ENCODE data around the gene ZSWIM1.
"Not testable (repeated sequence)": the region's sequence is repeated elsewhere in the genome, so short reads cannot be mapped to it uniquely, and the experiment has no call there.

The ZSWIM1 gene

GRCh38 chr20:45857114-45857881, 23.7 kb upstream of the ZSWIM1 start, which contains the start of the genes ACOT8 and ZSWIM3:
Gene ACOT8 (minus strand): TSS chr20:45857392. CDS start chr20:45857315, 77 bp downstream.
Gene ZSWIM3 (plus strand): TSS chr20:45857614. CDS start chr20:45857826, 212 bp downstream.
- DNase-seq, result peak; percentile 93

GRCh38 chr20:45857882-45858216, 23.2 kb upstream of the ZSWIM1 start:
- DNase-seq, result peak; percentile 54

GRCh38 chr20:45859916-45860315, 21.1 kb upstream of the ZSWIM1 start:
- DNase-seq, result no peak

- DNase-seq, result no peak
Observed at GRCh38 chr20:45860560-45861220, 20.3 kb upstream of the ZSWIM1 start.

- no peak for DNase-seq
Observed at GRCh38 chr20:45861221-45862075, 19.6 kb upstream of the ZSWIM1 start.

- no peak for DNase-seq
Observed at GRCh38 chr20:45863543-45864470, 17.2 kb upstream of the ZSWIM1 start.

- DNase-seq, result no peak
Observed at GRCh38 chr20:45866454-45866853, 14.6 kb upstream of the ZSWIM1 start.

- DNase-seq, result no peak
Observed at GRCh38 chr20:45867136-45867818, 13.8 kb upstream of the ZSWIM1 start.

- DNase-seq, result no peak
Observed at GRCh38 chr20:45867819-45868176, 13.2 kb upstream of the ZSWIM1 start.

- DNase-seq, result no peak
Observed at GRCh38 chr20:45872626-45873025, 8.4 kb upstream of the ZSWIM1 start.

- DNase-seq, result no peak
Observed at GRCh38 chr20:45873409-45874103, 7.5 kb upstream of the ZSWIM1 start.

GRCh38 chr20:45874104-45874481, 6.9 kb upstream of the ZSWIM1 start:
- not testable (repeated sequence) for DNase-seq

GRCh38 chr20:45874576-45874975, 6.5 kb upstream of the ZSWIM1 start:
- no peak for DNase-seq

GRCh38 chr20:45878076-45878761, 2.8 kb upstream of the ZSWIM1 start:
- no peak for DNase-seq

- no peak for DNase-seq
Observed at GRCh38 chr20:45882469-45883099, 1.6 kb downstream of the ZSWIM1 start.

GRCh38 chr20:45883100-45883469, 2.1 kb downstream of the ZSWIM1 start:
- DNase-seq, result no peak

- no peak for DNase-seq
Observed at GRCh38 chr20:45886590-45887345, 5.7 kb downstream of the ZSWIM1 start.

GRCh38 chr20:45887346-45887715, 6.3 kb downstream of the ZSWIM1 start, which contains the start of gene SPATA25:
Gene SPATA25 (minus strand): TSS chr20:45887622. CDS start chr20:45887590, 32 bp downstream.
- DNase-seq, result no peak

GRCh38 chr20:45888681-45889080, 7.7 kb downstream of the ZSWIM1 start:
- no peak for DNase-seq
